H1 (cell line): ENCODE results near the gene CD4. TPM values are rescaled to one million over a fixed set of nuclear protein-coding genes. Genes with fewer than 3 reads are reported as not detected.

ENCODE experiments used
- CTCF ChIA-PET: fragments of 300-600 bp; sonication (Branson Sonifier 250); formaldehyde crosslinking; loops from one replicate; lab custom pipeline; 2021; ENCODE audit not compliant: partially characterized antibody; lab: Charles Lee
- POLR2A ChIA-PET: fragments of 300-600 bp; sonication (Branson Sonifier 250); formaldehyde crosslinking; loops from one replicate; lab custom pipeline; 2021; ENCODE audit warnings: inconsistent platforms; ENCODE audit not compliant: partially characterized antibody; lab: Charles Lee
- DNase-seq, 2 experiments: peaks; one replicate each; pipeline versions ENCODE4 v3.0.0 to v3.0.0-alpha.2; 2010 to 2022; ENCODE audit warnings: low spot score in 2 of 2, low read depth in 1 of 2, mixed read lengths in 1 of 2
- FAIRE-seq: peaks from 2 replicates; lab custom pipeline; 2011; peaks lifted over from hg19 to GRCh38; lab: Jason Lieb, UNC
- H2AFZ ChIP-seq: 2 replicates; pipeline ENCODE4 v1.8.1; 2012; ENCODE audit warnings: low read length, inconsistent platforms
- H2AK5ac ChIP-seq: 2 replicates; pipeline ENCODE4 v1.6.1; 2013; ENCODE audit warnings: low read depth, low read length
- H2BK120ac ChIP-seq: replicated peaks from 2 replicates; pipeline ENCODE3; 2013; ENCODE audit warnings: low read depth, low read length, inconsistent platforms
- H2BK12ac ChIP-seq: 2 replicates; pipeline ENCODE4 v1.6.1; 2013; ENCODE audit warnings: low read depth, low read length
- H2BK15ac ChIP-seq: 2 replicates; pipeline ENCODE4 v1.6.1; 2013; ENCODE audit warnings: low read length
- H2BK20ac ChIP-seq: 2 replicates; pipeline ENCODE4 v1.6.1; 2013; ENCODE audit warnings: low read length
- H2BK5ac ChIP-seq: 2 replicates; pipeline ENCODE4 v1.6.1; 2013; ENCODE audit warnings: low read depth, low read length
- H3K14ac ChIP-seq: 2 replicates; pipeline ENCODE4 v1.6.1; 2013; ENCODE audit warnings: inconsistent platforms; ENCODE audit not compliant: insufficient read length
- H3K18ac ChIP-seq: 2 replicates; pipeline ENCODE4 v1.6.1; 2013; ENCODE audit warnings: low read length; ENCODE audit errors: extremely low read depth
- H3K23ac ChIP-seq: 2 replicates; pipeline ENCODE4 v1.6.1; 2013; ENCODE audit warnings: inconsistent platforms; ENCODE audit not compliant: insufficient read length
- H3K23me2 ChIP-seq: 2 replicates; pipeline ENCODE4 v1.6.1; 2013; ENCODE audit warnings: low read depth, low read length
- H3K27ac ChIP-seq: 2 replicates; pipeline ENCODE4 v1.6.1; 2011; ENCODE audit warnings: low read depth, low read length, inconsistent platforms
- H3K27me3 ChIP-seq, 4 experiments: replicated peaks in 1 of 4; 1 replicate in 1 of 4; 2 replicates in 3 of 4; pipeline versions ENCODE4 v1.6.1 to v1.8.1; 2011 to 2013; ENCODE audit warnings: low read length in 3 of 4, mild to moderate bottlenecking in 3 of 4, inconsistent platforms in 2 of 4, mixed read lengths in 2 of 4, moderate library complexity in 1 of 4; ENCODE audit not compliant: control insufficient read depth in 3 of 4, insufficient read depth in 3 of 4; ENCODE audit errors: extremely low read depth in 1 of 4
- H3K36me3 ChIP-seq, 4 experiments: 2 replicates each; pipeline versions ENCODE4 v1.6.1 to v1.8.1; 2011 to 2013; ENCODE audit warnings: mild to moderate bottlenecking in 4 of 4, low read length in 3 of 4, moderate library complexity in 2 of 4, control low read depth in 1 of 4, inconsistent platforms in 1 of 4; ENCODE audit not compliant: insufficient read depth in 4 of 4, control insufficient read depth in 2 of 4
- H3K4ac ChIP-seq: replicated peaks from 2 replicates; pipeline ENCODE3; 2013; ENCODE audit warnings: low read length, low read depth, mixed read lengths, inconsistent platforms; ENCODE audit not compliant: insufficient read length
- H3K4me1 ChIP-seq, 4 experiments: replicated peaks in 1 of 4; 1 replicate in 1 of 4; 2 replicates in 3 of 4; pipeline versions ENCODE4 v1.6.1 to v1.8.1; 2011 to 2013; ENCODE audit warnings: low read length in 3 of 4, inconsistent platforms in 2 of 4, mixed read lengths in 1 of 4; ENCODE audit not compliant: insufficient read depth in 4 of 4, control insufficient read depth in 3 of 4
- H3K4me2 ChIP-seq, 2 experiments: 2 replicates each; pipeline versions ENCODE4 v1.6.1 to v1.8.1; 2011 to 2013; ENCODE audit warnings: low read depth in 2 of 2, low read length in 2 of 2, control low read depth in 1 of 2, inconsistent platforms in 1 of 2, mild to moderate bottlenecking in 1 of 2; ENCODE audit not compliant: insufficient read depth in 1 of 2
- H3K4me3 ChIP-seq, 4 experiments: fragments of 200-600, 300-600 bp in 1 of 4; sonication (generic), shearing (Covaris generic), sonication (Bioruptor Twin) in 1 of 4; 2 replicates each; pipeline versions ENCODE4 v1.5.1 to v1.8.1; 2011 to 2016; ENCODE audit warnings: low read length in 4 of 4, low read depth in 3 of 4, control low read depth in 2 of 4, inconsistent platforms in 2 of 4, mild to moderate bottlenecking in 2 of 4, mixed read lengths in 1 of 4, moderate library complexity in 1 of 4; ENCODE audit not compliant: insufficient read depth in 2 of 4; ENCODE audit errors: extremely low read depth in 1 of 4
- H3K56ac ChIP-seq: replicated peaks from 2 replicates; pipeline ENCODE3; 2013; ENCODE audit warnings: low read depth, mild to moderate bottlenecking, mixed read lengths, low read length, inconsistent platforms; ENCODE audit not compliant: insufficient read length
- H3K79me1 ChIP-seq: 2 replicates; pipeline ENCODE4 v1.6.1; 2013; ENCODE audit warnings: low read depth, low read length, control low read depth
- H3K79me2 ChIP-seq, 2 experiments: 2 replicates each; pipeline versions ENCODE4 v1.6.1 to v1.8.1; 2012 to 2013; ENCODE audit warnings: low read length in 2 of 2, mild to moderate bottlenecking in 2 of 2, inconsistent platforms in 1 of 2; ENCODE audit not compliant: insufficient read depth in 2 of 2, control insufficient read depth in 1 of 2
- H3K9ac ChIP-seq, 4 experiments: replicated peaks in 1 of 4; 1 replicate in 1 of 4; 2 replicates in 3 of 4; pipeline versions ENCODE4 v1.6.1 to v1.8.1; 2011 to 2013; ENCODE audit warnings: low read depth in 3 of 4, low read length in 3 of 4, control low read depth in 2 of 4, mild to moderate bottlenecking in 2 of 4, moderate library complexity in 2 of 4, inconsistent platforms in 1 of 4; ENCODE audit errors: extremely low read depth in 1 of 4
- H3K9me3 ChIP-seq, 2 experiments: 2 replicates each; pipeline versions ENCODE4 v1.6.1 to v1.8.1; 2012 to 2013; ENCODE audit warnings: mild to moderate bottlenecking in 2 of 2, moderate library complexity in 2 of 2, control low read depth in 1 of 2, inconsistent platforms in 1 of 2, low read depth in 1 of 2, low read length in 1 of 2, mixed read lengths in 1 of 2; ENCODE audit not compliant: insufficient read depth in 2 of 2
- H4K20me1 ChIP-seq, 2 experiments: replicated peaks in 1 of 2; 2 replicates each; pipeline versions ENCODE3 to v1.8.1; 2011 to 2013; ENCODE audit warnings: inconsistent platforms in 2 of 2, low read length in 2 of 2, mild to moderate bottlenecking in 1 of 2; ENCODE audit not compliant: insufficient read depth in 2 of 2, control insufficient read depth in 1 of 2
- H4K5ac ChIP-seq: 2 replicates; pipeline ENCODE4 v1.6.1; 2013; ENCODE audit warnings: low read length, low read depth, mixed read lengths, inconsistent platforms; ENCODE audit not compliant: insufficient read length
- H4K8ac ChIP-seq: 2 replicates; pipeline ENCODE4 v1.8.0; 2013; ENCODE audit warnings: mild to moderate bottlenecking, moderate library complexity, low read length, inconsistent platforms; ENCODE audit not compliant: insufficient read depth; ENCODE audit errors: extremely low read depth
- H4K91ac ChIP-seq: replicated peaks from 2 replicates; pipeline ENCODE3; 2013; ENCODE audit warnings: low read length, mixed read lengths, inconsistent platforms; ENCODE audit not compliant: insufficient read length
- BRCA1 ChIP-seq: IDR thresholded peaks from 2 replicates; pipeline ENCODE4 v1.6.1; 2012; ENCODE audit warnings: low read depth, low read length, improper control_type of control experiment
- CTBP2 ChIP-seq: IDR thresholded peaks from 2 replicates; pipeline ENCODE4 v1.7.0; 2011; ENCODE audit warnings: borderline replicate concordance, mild to moderate bottlenecking, moderate library complexity, mixed read lengths, low read length; ENCODE audit not compliant: insufficient read depth, insufficient read length
- E2F6 ChIP-seq: IDR thresholded peaks from 2 replicates; pipeline ENCODE4 v1.6.1; 2012; ENCODE audit warnings: inconsistent platforms
- HDAC6 ChIP-seq: IDR thresholded peaks from one replicate; pipeline ENCODE4 v1.7.1; 2012; ENCODE audit warnings: low read depth, mild to moderate bottlenecking, inconsistent platforms, low read length, moderate library complexity
- KDM4A ChIP-seq: IDR thresholded peaks from one replicate; pipeline ENCODE4 v1.7.1; 2012; ENCODE audit warnings: low read depth, mild to moderate bottlenecking, moderate library complexity, low read length, inconsistent platforms; ENCODE audit not compliant: severe bottlenecking
- MAX ChIP-seq: IDR thresholded peaks from 2 replicates; pipeline ENCODE4 v1.6.1; 2012; ENCODE audit warnings: inconsistent platforms
- POLR2A ChIP-seq, 2 experiments: IDR thresholded peaks; 1 replicate in 1 of 2; 2 replicates in 1 of 2; pipeline ENCODE4 v1.6.1; 2011; ENCODE audit warnings: low read depth in 2 of 2, low read length in 2 of 2, mild to moderate bottlenecking in 2 of 2; ENCODE audit errors: control extremely low read depth in 1 of 2
- RBBP5 ChIP-seq: IDR thresholded peaks from 2 replicates; pipeline ENCODE4 v1.7.1; 2012; ENCODE audit warnings: low read depth, mild to moderate bottlenecking, inconsistent platforms, low read length, moderate library complexity, borderline replicate concordance
- TAF7 ChIP-seq: optimal IDR thresholded peaks from 2 replicates; pipeline ENCODE3; 2011; ENCODE audit warnings: low read depth, mild to moderate bottlenecking, inconsistent platforms, low read length, moderate library complexity, borderline replicate concordance
- WGBS, 2 experiments: shearing (Covaris generic) in 1 of 2; methylation state at CpG; one replicate each; pipeline versions ENCODE4 v1.1.6 to v1.1.7; 2013 to 2015; ENCODE audit warnings: low lambda C conversion rate in 2 of 2, mixed read lengths in 2 of 2, inconsistent platforms in 1 of 2, low coverage in 1 of 2, missing lambda C conversion rate in 1 of 2; ENCODE audit not compliant: insufficient replicate concordance in 2 of 2, insufficient coverage in 1 of 2, insufficient read length in 1 of 2; ENCODE audit errors: extremely low coverage in 1 of 2, missing lambda C conversion rate in 1 of 2; 5-methylcytosine and 5-hydroxymethylcytosine counted together
- polyA plus RNA-seq, 7 experiments: library from polyadenylated mRNA; depleted of rRNA in 3 of 7; stranded (reverse) in 5 of 7; unstranded in 2 of 7; fragments of >200 nt in 5 of 7; fragments of 200-250 nt in 2 of 7; gene quantifications; 1 replicate in 5 of 7; 2 replicates in 1 of 7; 4 replicates in 1 of 7; pipeline versions ENCODE4 v1.2.1 to v1.2.3, GENCODE V29; 2011 to 2013; ENCODE audit warnings: missing spikeins in 2 of 7, mixed read lengths in 2 of 7
- total RNA-seq: library from RNA; stranded (reverse); fragmentation: NEBNext Ultra II Directional; extraction: Animal tissue kit (Norgen Biotek cat#: 25700); gene quantifications from 2 replicates; pipeline ENCODE4 v1.2.1, GENCODE V29; 2021

CD4 gene
- total and polyA plus RNA-seq, 2 of the 8 experiments (the other 6 are each of a cell fraction or from before 2014, with no cell fraction given) = 3.4 to 5.1 TPM

GRCh38 chr12:6827982-6828780, 38.9 kb downstream of the CD4 start, which contains the start of gene P3H3:
TSS of gene P3H3 (plus strand) at chr12:6828407. CDS start at chr12:6828441, 34 bp downstream.
- peak within 1 kb of the TSS; percentile 90 for H4K91ac ChIP-seq
- TF ChIP-seq E2F6 = peak; percentile 68
- no peak for TF ChIP-seq HDAC6
- peak; percentile 21; the same call in 1 of the 2 replicates for TF ChIP-seq RBBP5
- peak; percentile 27 for TF ChIP-seq TAF7
- peak in 1 of 2 experiments; percentile 30; a peak in 1 of 3 replicates for TF ChIP-seq POLR2A (IDR thresholded peaks at IDR 0.05; ENCODE audit: control extremely low read depth in 1 of 2, low read depth in 2 of 2, low read length in 2 of 2)
- TF ChIP-seq CTBP2 = peak; percentile 29
- peak; percentile 11 for TF ChIP-seq KDM4A
- peak; percentile 18; the same call in 1 of the 2 replicates for TF ChIP-seq MAX
- no peak for TF ChIP-seq BRCA1

More at GRCh38 chr12:6827982-6828780, 38.9 kb downstream of the CD4 start, which contains the start of gene P3H3:
- 2% methylated on average over 15 of the region's 60 CpGs; no CpG with 5 or more reads in 1 of the 2 experiments for WGBS, 2 experiments
- peak within 1 kb of the TSS; percentile 66 for H3K4ac ChIP-seq
- H3K4me1 ChIP-seq = peaks cover 4 to 26% (median 19%) of the 10 kb centered on the region in 4 experiments
- H4K8ac ChIP-seq = peak within 1 kb of the TSS; percentile 66; the same call in 1 of the 2 replicates
- no peak for FAIRE-seq
- H2BK120ac ChIP-seq = peak within 1 kb of the TSS; percentile 26
- peaks cover 0 to 9% of the 10 kb centered on the region in 2 experiments; a peak in 1 of 4 replicates for H3K79me2 ChIP-seq
- H3K56ac ChIP-seq = peak within 1 kb of the TSS; percentile 84
- peak within 1 kb of the TSS; percentile 59; the same call in 1 of the 2 replicates for H3K27ac ChIP-seq
- H3K36me3 ChIP-seq = peaks cover 5 to 20% (median 18%) of the 10 kb centered on the region in 4 experiments; a peak in 5 of 8 replicates
- H3K9me3 ChIP-seq = no peaks in the 10 kb centered on the region
- 0 out of 2 replicates have a peak within 1 kb of the TSS, but pooled peaks have one; percentile 1 for H2AK5ac ChIP-seq
- H3K4me3 ChIP-seq = peak within 1 kb of the TSS; percentile 88 to 94 (median 90)
- H4K5ac ChIP-seq = peak within 1 kb of the TSS; percentile 86
- no peak within 1 kb of the TSS for H3K23ac ChIP-seq
- peaks cover 4% of the 10 kb centered on the region for H3K79me1 ChIP-seq
- ChIA-PET CTCF (interaction anchor here (0.7 to 23.7 kb wide), 8 partner anchors 19 to 224 kb away, joined by 3 to 532 read pairs (median 4); partner anchors contain the start of genes CD4, CDCA3, GNB3 and LAG3), POLR2A (interaction anchor here (0.7 to 27.1 kb wide), 18 partner anchors 9 to 128 kb away, joined by 3 to 388 read pairs (median 4); partner anchors contain the start of genes CDCA3, ENO2, GNB3 and MLF2)
- H3K18ac ChIP-seq = peak within 1 kb of the TSS; percentile 76
- peaks cover 17% of the 10 kb centered on the region for H3K23me2 ChIP-seq
- H4K20me1 ChIP-seq = peaks cover 0 to 7% of the 10 kb centered on the region in 2 experiments
- H3K9ac ChIP-seq = peak within 1 kb of the TSS; percentile 66 to 84 (median 80)
- 0 out of 2 replicates have a peak within 1 kb of the TSS, but pooled peaks have one; percentile 72 for H2BK15ac ChIP-seq
- H3K27me3 ChIP-seq = peaks cover 0 to 9% (median 6%) of the 10 kb centered on the region in 4 experiments; a peak in 5 of 7 replicates
- peak within 1 kb of the TSS; percentile 70; the same call in 1 of the 2 replicates for H2BK12ac ChIP-seq
- H3K14ac ChIP-seq = no peak within 1 kb of the TSS
- H2BK5ac ChIP-seq = peak within 1 kb of the TSS; percentile 79; the same call in 1 of the 2 replicates
- H2AFZ ChIP-seq = no peak within 1 kb of the TSS
- H3K4me2 ChIP-seq = peak within 1 kb of the TSS; percentile 77 to 99
- peak in 1 of 2 experiments; percentile 76 for DNase-seq
- no peak within 1 kb of the TSS for H2BK20ac ChIP-seq
